Measurements from ENCODE around the gene CDON. TPM values are rescaled to one million over a fixed set of nuclear protein-coding genes. Genes with fewer than 3 reads are reported as not detected.

The CDON gene
- total and polyA plus RNA-seq, 4 experiments from 2014 or later: 0.03 to 3.1 (median 1.6) TPM

DNA sequence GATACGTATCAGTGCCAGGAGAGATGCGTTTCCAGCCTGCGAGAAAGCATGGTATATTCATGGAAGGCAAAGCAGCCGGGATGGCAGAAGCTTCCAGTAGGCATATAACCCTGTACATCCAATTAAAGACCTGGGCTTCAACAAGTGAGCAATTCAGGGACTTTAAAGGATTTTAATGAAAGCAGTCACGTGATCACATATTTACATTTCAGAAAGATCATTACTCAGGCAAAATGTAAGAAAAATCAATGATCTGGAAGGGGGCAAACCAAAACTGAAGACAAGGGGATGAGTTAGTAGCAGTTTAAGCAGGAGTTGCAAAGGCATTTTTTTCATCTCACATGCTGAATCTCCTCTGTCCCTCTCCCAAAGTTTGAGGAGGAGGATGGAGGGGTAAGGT lies 7.8 kb downstream of the CDON start:
- Mint-ChIP-seq H3K4me1 (peaks cover 0 to 6% (median 3%) of the 10 kb centered on the region in 4 donors), H3K4me3 (no peak overlapping the region), H3K27ac (no peak overlapping the region), H3K9me3 (no peaks in the 10 kb centered on the region), H3K36me3 (no peaks in the 10 kb centered on the region), H3K27me3 (no peaks in the 10 kb centered on the region)
- H3K4me1 ChIP-seq (ENCODE audit: insufficient read depth, low read length): no peaks in the 10 kb centered on the region
- POLR2A ChIA-PET (ENCODE audit: partially characterized antibody): no interaction called here
- H3K9me3 ChIP-seq (ENCODE audit: control insufficient read depth in 1 of 2, low read length in 2 of 2): no peaks in the 10 kb centered on the region
- no peak for DNase-seq
- CTCF ChIA-PET (ENCODE audit: partially characterized antibody): no interaction called here
- H3K4me3 ChIP-seq (ENCODE audit: low read length in 2 of 2): no peak overlapping the region
- H3K27ac ChIP-seq (ENCODE audit: low read depth, low read length): no peak overlapping the region
- no peaks in the 10 kb centered on the region for H3K27me3 ChIP-seq (ENCODE audit: insufficient read depth, low read length)
- H3K36me3 ChIP-seq (ENCODE audit: insufficient read depth, low read length): no peaks in the 10 kb centered on the region
- intact Hi-C loops (cut with micrococcal nuclease): no loop called here

DNA sequence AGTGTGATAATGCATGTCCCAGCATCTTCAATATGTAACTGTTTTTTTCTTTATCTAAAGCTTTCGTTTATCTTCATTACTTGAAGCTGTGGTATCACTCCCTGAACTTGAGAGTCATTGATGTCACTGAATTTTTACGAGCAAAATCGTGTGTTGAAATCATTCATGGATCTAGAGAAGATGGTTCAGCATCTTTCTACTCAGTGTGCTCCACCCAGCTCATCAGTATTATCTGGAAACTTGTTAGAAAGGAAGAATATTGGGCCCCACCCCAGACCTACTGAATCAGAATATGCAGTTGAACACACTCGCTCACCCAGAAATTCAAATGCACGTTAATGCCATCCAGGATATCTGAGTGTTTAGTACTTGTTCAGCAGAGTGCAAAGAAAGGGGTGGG lies 8.3 kb downstream of the CDON start:
- no peak for DNase-seq
- Histone ChIP-seq H3K27me3 (ENCODE audit: insufficient read depth, low read length) (no peaks in the 10 kb centered on the region), H3K27ac (ENCODE audit: low read depth, low read length) (no peak overlapping the region), H3K4me1 (ENCODE audit: insufficient read depth, low read length) (no peaks in the 10 kb centered on the region), H3K4me3 (ENCODE audit: low read length in 2 of 2) (no peak overlapping the region), H3K9me3 (ENCODE audit: control insufficient read depth in 1 of 2, low read length in 2 of 2) (no peaks in the 10 kb centered on the region), H3K36me3 (ENCODE audit: insufficient read depth, low read length) (no peaks in the 10 kb centered on the region)
- H3K4me3 Mint-ChIP-seq: no peak overlapping the region
- H3K27me3 Mint-ChIP-seq: no peaks in the 10 kb centered on the region
- H3K27ac Mint-ChIP-seq: no peak overlapping the region
- CTCF ChIA-PET (ENCODE audit: partially characterized antibody): no interaction called here
- POLR2A ChIA-PET (ENCODE audit: partially characterized antibody): no interaction called here
- H3K4me1 Mint-ChIP-seq: peaks cover 0 to 6% (median 3%) of the 10 kb centered on the region in 4 donors
- intact Hi-C loops (cut with micrococcal nuclease): no loop called here
- no peaks in the 10 kb centered on the region for H3K36me3 Mint-ChIP-seq
- H3K9me3 Mint-ChIP-seq: no peaks in the 10 kb centered on the region

DNA sequence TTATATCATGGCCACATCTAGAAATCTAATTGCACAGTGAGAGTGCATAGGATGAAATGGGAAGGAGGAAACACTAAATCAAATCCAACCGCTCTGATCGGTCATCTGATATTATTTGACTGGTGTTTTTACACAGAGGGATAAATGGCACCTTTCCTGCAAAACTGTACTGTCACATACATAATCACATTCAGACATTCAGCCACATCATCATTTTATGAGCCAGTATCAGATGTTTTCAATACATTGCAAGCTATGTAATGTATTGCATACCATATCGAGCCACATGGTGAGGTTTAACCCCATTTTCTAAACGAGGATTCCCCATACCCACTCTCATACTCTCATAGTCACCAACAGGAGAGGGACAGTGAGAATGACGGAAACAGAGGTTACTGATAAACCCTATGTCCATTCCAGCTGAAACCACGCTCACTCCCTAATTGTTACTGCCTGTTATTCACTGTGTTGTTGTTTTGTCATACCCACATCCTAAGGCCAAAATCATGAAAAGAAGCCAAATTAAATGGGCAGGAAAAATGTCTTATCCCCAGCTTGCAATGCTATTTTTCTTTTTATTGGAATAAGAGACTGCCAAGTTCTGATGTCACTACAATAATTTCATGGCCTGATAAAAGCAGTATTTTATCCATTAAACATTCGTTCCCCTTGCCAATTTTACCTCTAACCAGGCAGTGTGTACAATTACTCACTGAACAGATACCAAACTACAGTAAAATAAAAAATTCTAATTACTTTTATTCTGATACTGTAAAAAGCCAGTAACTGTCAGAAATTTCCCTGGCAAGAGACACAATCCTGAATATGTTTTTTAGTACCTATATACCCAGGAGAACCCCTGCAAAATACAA lies 9.0 kb downstream of the CDON start:
- H3K36me3 ChIP-seq (ENCODE audit: insufficient read depth, low read length): no peaks in the 10 kb centered on the region
- H3K4me3 ChIP-seq (ENCODE audit: low read length in 2 of 2): no peak overlapping the region
- POLR2A ChIA-PET (ENCODE audit: partially characterized antibody): no interaction called here
- H3K27ac Mint-ChIP-seq: no peak overlapping the region
- H3K27me3 ChIP-seq (ENCODE audit: insufficient read depth, low read length): no peaks in the 10 kb centered on the region
- no peaks in the 10 kb centered on the region for H3K9me3 ChIP-seq (ENCODE audit: control insufficient read depth in 1 of 2, low read length in 2 of 2)
- CTCF ChIA-PET (ENCODE audit: partially characterized antibody): no interaction called here
- H3K27me3 Mint-ChIP-seq: no peaks in the 10 kb centered on the region
- no peaks in the 10 kb centered on the region for H3K9me3 Mint-ChIP-seq
- no peak overlapping the region for H3K27ac ChIP-seq (ENCODE audit: low read depth, low read length)
- no peaks in the 10 kb centered on the region for H3K36me3 Mint-ChIP-seq
- no peaks in the 10 kb centered on the region for H3K4me1 ChIP-seq (ENCODE audit: insufficient read depth, low read length)
- DNase-seq: no peak
- peaks cover 0 to 6% (median 3%) of the 10 kb centered on the region in 4 donors for H3K4me1 Mint-ChIP-seq
- no peak overlapping the region for H3K4me3 Mint-ChIP-seq
- intact Hi-C loops (cut with micrococcal nuclease): no loop called here

DNA sequence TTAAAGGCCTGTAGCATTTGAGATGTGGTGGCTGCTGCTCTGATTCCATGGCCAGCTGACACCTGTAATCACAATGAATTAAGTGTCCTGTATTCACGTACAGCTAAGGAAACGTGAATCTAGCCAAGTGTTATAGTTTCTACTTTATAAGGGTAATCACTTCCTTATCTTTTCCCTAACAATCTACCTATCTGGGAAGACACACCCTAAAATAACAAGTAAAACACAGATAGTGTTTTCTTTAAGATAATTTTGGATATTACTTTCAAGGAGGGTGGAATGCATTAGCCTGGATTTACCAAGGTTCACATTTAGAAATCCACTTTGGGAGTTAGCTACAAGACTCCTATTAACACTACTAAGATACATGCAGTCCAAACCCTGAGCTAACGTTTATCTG lies 11.5 kb downstream of the CDON start:
- H3K27me3 Mint-ChIP-seq: peaks cover 2 to 4% of the 10 kb centered on the region in 2 donors
- H3K36me3 Mint-ChIP-seq: no peaks in the 10 kb centered on the region
- intact Hi-C loops (cut with micrococcal nuclease): no loop called here
- no peak overlapping the region for H3K27ac Mint-ChIP-seq
- H3K4me3 Mint-ChIP-seq: no peak overlapping the region
- no peak overlapping the region for H3K4me3 ChIP-seq (ENCODE audit: low read length in 2 of 2)
- no peak overlapping the region for H3K27ac ChIP-seq (ENCODE audit: low read depth, low read length)
- H3K4me1 ChIP-seq (ENCODE audit: insufficient read depth, low read length): no peaks in the 10 kb centered on the region
- ChIA-PET POLR2A (ENCODE audit: partially characterized antibody) (no interaction called here), CTCF (ENCODE audit: partially characterized antibody) (interaction anchor here (0.6 to 1.1 kb wide), 2 partner anchors 10 to 12 kb away, joined by 3 to 4 read pairs; partner anchors contain the start of gene CDON)
- DNase-seq: no peak
- peaks cover 0 to 6% (median 3%) of the 10 kb centered on the region in 4 donors for H3K4me1 Mint-ChIP-seq
- no peaks in the 10 kb centered on the region for H3K9me3 ChIP-seq (ENCODE audit: control insufficient read depth in 1 of 2, low read length in 2 of 2)
- H3K9me3 Mint-ChIP-seq: peaks cover 0 to 2% (median 0%) of the 10 kb centered on the region in 8 donors
- no peaks in the 10 kb centered on the region for H3K36me3 ChIP-seq (ENCODE audit: insufficient read depth, low read length)
- no peaks in the 10 kb centered on the region for H3K27me3 ChIP-seq (ENCODE audit: insufficient read depth, low read length)

DNA sequence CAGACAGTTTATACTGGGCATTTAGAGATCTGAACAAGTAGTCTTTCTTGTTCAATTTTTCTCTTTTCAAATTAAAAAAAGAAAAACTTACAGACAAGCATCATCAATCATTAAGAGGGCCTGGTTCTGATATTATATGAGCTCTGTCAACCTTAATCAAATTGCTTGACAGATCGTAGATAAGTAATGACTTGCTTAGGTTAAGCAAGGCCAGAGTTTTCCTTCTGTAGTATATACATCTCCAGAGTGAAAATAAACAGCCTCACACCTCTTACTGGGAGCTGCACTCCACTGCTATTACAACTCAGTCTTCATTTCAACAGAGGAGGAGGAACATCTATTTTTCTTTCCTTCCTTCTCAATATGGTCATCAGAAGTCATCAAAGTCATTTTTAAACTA lies 13.5 kb downstream of the CDON start:
- no peak for DNase-seq
- Histone ChIP-seq H3K9me3 (ENCODE audit: control insufficient read depth in 1 of 2, low read length in 2 of 2) (no peaks in the 10 kb centered on the region), H3K27me3 (ENCODE audit: insufficient read depth, low read length) (no peaks in the 10 kb centered on the region), H3K4me1 (ENCODE audit: insufficient read depth, low read length) (no peaks in the 10 kb centered on the region), H3K36me3 (ENCODE audit: insufficient read depth, low read length) (no peaks in the 10 kb centered on the region), H3K27ac (ENCODE audit: low read depth, low read length) (no peak overlapping the region), H3K4me3 (ENCODE audit: low read length in 2 of 2) (no peak overlapping the region)
- Mint-ChIP-seq H3K9me3 (peaks cover 0 to 2% (median 0%) of the 10 kb centered on the region in 8 donors), H3K27ac (no peak overlapping the region), H3K4me3 (no peak overlapping the region), H3K36me3 (no peaks in the 10 kb centered on the region), H3K4me1 (peaks cover 0 to 6% (median 3%) of the 10 kb centered on the region in 4 donors), H3K27me3 (peaks cover 3 to 4% of the 10 kb centered on the region in 2 donors)
- ChIA-PET CTCF (ENCODE audit: partially characterized antibody) (interaction anchor here (1.2 kb wide), 1 partner anchor 10 kb away, joined by 4 read pairs; no protein-coding TSS in a partner anchor), POLR2A (ENCODE audit: partially characterized antibody) (no interaction called here)
- intact Hi-C loops (cut with micrococcal nuclease): no loop called here

DNA sequence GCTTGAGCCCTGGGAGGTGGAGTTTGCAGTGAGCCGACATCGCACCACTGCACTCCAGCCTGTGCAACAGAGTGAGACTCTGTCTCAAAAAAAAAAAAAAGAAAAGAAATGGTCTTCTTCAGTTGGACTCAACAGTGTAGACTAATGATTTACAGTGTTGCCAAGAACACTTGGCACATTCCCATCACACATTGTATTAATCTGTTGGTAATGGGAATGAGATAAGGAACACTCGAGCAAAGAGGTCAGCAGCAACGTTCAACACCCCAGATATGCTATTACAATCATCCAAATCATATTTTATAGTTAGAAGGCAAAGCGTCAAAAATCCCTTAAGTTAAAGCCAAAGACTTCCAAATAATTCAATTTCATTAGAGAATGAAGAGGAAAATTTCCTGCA lies 14.5 kb downstream of the CDON start:
- Mint-ChIP-seq H3K4me1 (peaks cover 0 to 6% (median 3%) of the 10 kb centered on the region in 4 donors), H3K4me3 (no peak overlapping the region), H3K9me3 (peaks cover 0 to 2% (median 0%) of the 10 kb centered on the region in 8 donors), H3K27ac (no peak overlapping the region), H3K27me3 (peaks cover 3 to 4% of the 10 kb centered on the region in 2 donors), H3K36me3 (no peaks in the 10 kb centered on the region)
- POLR2A ChIA-PET (ENCODE audit: partially characterized antibody): no interaction called here
- intact Hi-C loops (cut with micrococcal nuclease): no loop called here
- Histone ChIP-seq H3K27ac (ENCODE audit: low read depth, low read length) (no peak overlapping the region), H3K36me3 (ENCODE audit: insufficient read depth, low read length) (no peaks in the 10 kb centered on the region), H3K9me3 (ENCODE audit: control insufficient read depth in 1 of 2, low read length in 2 of 2) (no peaks in the 10 kb centered on the region), H3K27me3 (ENCODE audit: insufficient read depth, low read length) (no peaks in the 10 kb centered on the region), H3K4me3 (ENCODE audit: low read length in 2 of 2) (no peak overlapping the region), H3K4me1 (ENCODE audit: insufficient read depth, low read length) (no peaks in the 10 kb centered on the region)
- no peak for DNase-seq
- CTCF ChIA-PET (ENCODE audit: partially characterized antibody): no interaction called here

DNA sequence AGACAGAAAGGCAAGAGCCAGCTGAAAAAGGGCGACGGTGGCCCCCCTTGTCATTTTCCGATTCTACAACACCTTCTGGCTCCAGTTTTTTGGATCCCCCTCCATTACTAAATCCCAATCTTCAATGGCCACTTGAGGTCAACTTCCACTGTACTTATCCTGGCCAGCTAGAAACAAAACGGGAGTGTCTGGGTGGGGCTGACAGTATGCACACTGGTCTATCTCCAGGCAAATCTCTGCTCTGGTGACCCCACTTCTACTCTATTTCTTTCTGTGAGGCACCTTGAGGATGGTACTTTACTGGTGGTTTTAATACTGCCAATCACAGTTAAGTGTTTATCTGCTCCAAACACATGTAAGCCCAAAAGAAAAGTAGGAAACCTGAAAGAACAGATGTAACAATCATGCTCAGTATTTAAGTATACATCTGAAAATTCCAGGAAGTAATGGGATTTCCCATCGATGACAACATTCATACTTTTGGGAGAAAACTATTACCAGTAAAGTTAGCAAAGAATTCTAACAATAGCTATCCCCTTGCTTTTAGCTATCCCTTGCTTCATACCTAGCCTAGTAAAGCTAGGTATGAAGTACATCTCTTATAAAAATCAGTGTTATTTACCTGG lies 16.0 kb downstream of the CDON start:
- Mint-ChIP-seq H3K9me3 (peaks cover 0 to 2% (median 0%) of the 10 kb centered on the region in 8 donors), H3K36me3 (no peaks in the 10 kb centered on the region), H3K27ac (no peak overlapping the region), H3K27me3 (peaks cover 3 to 4% of the 10 kb centered on the region in 2 donors), H3K4me3 (no peak overlapping the region), H3K4me1 (peaks cover 0 to 6% (median 3%) of the 10 kb centered on the region in 4 donors)
- intact Hi-C loops (cut with micrococcal nuclease): no loop called here
- Histone ChIP-seq H3K9me3 (ENCODE audit: control insufficient read depth in 1 of 2, low read length in 2 of 2) (no peaks in the 10 kb centered on the region), H3K27me3 (ENCODE audit: insufficient read depth, low read length) (no peaks in the 10 kb centered on the region), H3K4me3 (ENCODE audit: low read length in 2 of 2) (no peak overlapping the region), H3K4me1 (ENCODE audit: insufficient read depth, low read length) (no peaks in the 10 kb centered on the region), H3K36me3 (ENCODE audit: insufficient read depth, low read length) (no peaks in the 10 kb centered on the region), H3K27ac (ENCODE audit: low read depth, low read length) (no peak overlapping the region)
- DNase-seq: no peak
- POLR2A ChIA-PET (ENCODE audit: partially characterized antibody): no interaction called here
- CTCF ChIA-PET (ENCODE audit: partially characterized antibody): no interaction called here
